GM12872 (cell line): ENCODE measurements around the gene TMEFF2.

ENCODE experiments used
- TF ChIP-seq, protein P1 (sequence below): IDR thresholded peaks from 3 replicates; pipeline ENCODE4 v1.5.1; 2011; ENCODE audit warnings: low read depth, mild to moderate bottlenecking, low read length, moderate library complexity; ENCODE audit not compliant: insufficient read depth

The TMEFF2 gene

DNA sequence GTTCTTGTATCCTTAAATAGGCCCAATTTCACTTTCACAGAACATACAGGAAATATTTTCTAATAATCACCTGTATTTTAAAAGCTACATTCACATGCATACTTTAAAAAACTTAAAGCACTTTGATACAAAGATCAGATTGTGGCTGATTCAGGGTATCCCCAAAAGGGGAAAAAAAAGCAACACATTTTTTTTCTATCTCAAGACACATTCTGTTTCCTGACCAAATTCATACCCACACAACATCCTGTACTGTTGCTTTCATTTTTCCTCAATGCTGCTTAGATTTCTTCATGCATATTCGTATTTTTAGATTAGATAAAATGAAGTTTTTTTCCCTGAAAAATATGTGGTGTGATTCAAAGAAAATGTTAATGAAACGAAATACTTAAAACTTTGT lies 122.5 kb downstream of the TMEFF2 start:
- TF ChIP-seq, protein P1, sequence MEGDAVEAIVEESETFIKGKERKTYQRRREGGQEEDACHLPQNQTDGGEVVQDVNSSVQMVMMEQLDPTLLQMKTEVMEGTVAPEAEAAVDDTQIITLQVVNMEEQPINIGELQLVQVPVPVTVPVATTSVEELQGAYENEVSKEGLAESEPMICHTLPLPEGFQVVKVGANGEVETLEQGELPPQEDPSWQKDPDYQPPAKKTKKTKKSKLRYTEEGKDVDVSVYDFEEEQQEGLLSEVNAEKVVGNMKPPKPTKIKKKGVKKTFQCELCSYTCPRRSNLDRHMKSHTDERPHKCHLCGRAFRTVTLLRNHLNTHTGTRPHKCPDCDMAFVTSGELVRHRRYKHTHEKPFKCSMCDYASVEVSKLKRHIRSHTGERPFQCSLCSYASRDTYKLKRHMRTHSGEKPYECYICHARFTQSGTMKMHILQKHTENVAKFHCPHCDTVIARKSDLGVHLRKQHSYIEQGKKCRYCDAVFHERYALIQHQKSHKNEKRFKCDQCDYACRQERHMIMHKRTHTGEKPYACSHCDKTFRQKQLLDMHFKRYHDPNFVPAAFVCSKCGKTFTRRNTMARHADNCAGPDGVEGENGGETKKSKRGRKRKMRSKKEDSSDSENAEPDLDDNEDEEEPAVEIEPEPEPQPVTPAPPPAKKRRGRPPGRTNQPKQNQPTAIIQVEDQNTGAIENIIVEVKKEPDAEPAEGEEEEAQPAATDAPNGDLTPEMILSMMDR = no peak

DNA sequence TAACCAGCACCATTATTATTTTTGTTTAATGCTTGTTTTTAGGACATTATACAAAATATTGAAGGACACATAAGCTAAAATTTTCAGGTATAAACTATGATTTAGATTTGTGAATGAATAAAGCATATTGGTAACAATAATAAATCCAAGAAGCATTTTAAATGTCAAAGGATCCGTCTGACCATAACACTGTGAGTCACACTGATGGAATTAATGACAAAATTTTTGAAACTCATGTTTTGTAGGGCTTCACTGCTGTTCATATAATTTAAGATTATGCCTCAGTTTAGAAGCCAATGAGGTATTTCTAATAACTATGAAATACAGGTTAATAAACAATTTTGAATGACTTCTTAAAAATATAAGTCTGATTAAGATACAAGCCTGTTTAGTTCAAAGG lies 124.6 kb downstream of the TMEFF2 start:
- TF ChIP-seq, protein P1 = no peak

DNA sequence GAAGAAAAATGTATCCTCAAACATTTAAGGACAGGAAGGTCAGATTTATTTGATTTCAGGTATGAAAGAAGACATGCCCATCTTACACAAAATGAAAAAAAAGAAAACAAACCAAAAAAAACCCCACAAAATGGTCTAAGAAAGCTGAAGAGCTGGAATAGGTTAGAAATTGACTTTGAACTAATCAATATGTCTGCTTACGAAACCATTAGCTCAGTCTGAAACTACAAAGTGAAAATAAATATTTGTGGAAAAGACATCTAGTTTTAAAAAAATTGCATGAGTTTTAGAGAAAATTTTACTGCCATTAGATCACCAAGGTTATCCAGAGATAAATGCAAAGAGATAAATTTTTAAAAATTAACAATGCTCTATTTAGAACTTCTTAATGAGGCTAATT lies 125.3 kb downstream of the TMEFF2 start:
- TF ChIP-seq, protein P1 = no peak

DNA sequence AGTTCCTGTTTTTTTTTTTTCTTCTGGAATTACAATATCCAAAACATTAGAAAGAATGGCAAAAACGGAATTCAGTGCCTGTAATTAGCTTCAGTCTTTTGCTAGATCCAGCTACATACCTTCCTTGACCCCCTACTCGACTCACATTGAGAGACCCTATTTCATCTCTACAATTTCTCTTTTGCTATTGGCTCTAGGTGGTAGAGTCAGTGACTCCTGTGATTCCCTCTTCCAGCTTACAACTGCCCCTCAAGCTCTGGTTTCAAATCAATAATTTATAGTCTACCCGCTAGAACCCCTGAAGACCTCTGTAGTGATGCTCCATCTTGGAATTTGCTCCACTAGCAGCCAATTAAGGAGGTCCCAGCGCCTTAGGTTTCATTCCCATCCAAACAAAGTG lies 125.8 kb downstream of the TMEFF2 start:
- TF ChIP-seq, protein P1 = no peak

DNA sequence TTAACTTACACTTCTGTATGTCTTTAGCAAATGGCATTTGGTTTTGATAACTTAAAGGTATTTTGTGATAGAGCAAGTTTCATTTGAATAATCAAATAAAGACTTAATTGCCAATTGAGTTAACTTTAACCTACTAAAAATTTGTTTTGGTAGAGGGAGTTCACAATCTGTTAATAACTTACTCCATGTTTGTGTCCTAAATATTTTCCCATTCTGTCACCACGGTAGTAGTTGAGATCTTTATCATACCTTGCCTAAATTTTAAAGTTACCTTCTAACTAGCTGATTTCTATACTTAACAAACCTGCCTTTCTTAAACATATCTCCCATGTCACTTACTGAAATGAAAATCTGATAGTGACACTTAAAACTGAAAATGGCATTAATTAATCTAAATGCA lies 127.1 kb downstream of the TMEFF2 start:
- TF ChIP-seq, protein P1 = no peak

DNA sequence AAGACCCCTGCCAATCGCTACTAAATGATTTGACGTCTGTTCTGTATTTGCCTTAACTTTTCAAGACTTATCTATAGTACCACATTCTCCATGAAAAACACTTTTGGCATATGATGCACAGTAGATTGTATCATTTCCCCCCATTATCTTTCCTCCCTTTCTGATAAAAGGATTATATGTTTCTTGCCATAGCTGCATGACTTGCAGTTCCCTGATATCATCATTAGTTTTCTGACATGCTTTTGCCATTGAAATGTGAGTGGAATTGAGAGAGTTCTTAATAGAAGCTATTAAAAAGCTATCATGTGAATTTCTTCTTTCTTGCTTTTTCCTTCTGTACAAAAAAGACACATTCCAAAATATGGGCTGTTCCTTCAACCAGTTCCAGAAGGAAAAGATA lies 130.3 kb downstream of the TMEFF2 start:
- TF ChIP-seq, protein P1 = no peak

DNA sequence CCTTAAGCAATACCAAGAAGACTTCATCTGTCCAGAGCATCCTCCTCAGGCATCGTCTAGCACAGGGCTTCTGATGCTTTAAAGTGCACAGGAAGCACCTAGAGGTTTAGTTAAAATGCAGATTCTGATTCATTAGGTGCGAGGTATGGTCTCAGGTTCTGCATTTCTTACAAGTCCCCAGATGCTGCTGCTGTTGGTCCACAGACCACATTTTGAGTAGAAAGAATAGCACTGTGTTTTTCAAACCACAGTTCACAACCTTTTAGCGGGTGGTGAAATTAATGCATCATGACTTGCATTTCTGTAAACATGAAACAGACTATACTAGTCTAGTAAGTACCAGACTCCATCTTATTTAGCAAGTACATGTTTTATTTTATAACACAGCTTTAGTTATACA lies 134.6 kb downstream of the TMEFF2 start:
- TF ChIP-seq, protein P1 = no peak

DNA sequence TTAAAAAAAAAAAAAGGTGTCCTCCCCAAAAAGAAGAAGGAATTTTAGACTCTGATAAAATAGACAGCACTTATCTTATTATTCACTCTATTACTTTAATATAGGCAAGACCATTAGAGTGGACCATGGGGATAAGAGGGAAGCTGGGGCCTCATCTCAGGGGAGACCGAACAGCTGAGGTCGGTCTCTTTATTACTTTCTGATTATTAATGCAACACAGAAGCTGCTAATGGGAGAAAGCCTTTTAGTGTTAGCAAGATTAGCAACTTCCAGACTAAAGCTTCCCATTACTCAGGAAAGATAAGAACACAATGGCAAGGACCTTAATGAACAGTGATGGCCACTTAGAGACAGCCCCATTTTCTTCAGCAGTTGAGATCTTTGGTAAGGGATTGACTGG lies 135.5 kb downstream of the TMEFF2 start:
- TF ChIP-seq, protein P1 = no peak
